GM19043 (cell line): ENCODE results near the gene LMBRD1.
"Not testable (repeated sequence)": the region's sequence is repeated elsewhere in the genome, so short reads cannot be mapped to it uniquely, and the experiment has no call there.

ENCODE experiments used
- ATAC-seq: cut with Tn5 transposase; IDR thresholded peaks from one replicate; pipeline ENCODE4 v1.9.1; 2021; ENCODE audit warnings: low read depth; ENCODE audit not compliant: unreplicated experiment

The LMBRD1 gene

DNA sequence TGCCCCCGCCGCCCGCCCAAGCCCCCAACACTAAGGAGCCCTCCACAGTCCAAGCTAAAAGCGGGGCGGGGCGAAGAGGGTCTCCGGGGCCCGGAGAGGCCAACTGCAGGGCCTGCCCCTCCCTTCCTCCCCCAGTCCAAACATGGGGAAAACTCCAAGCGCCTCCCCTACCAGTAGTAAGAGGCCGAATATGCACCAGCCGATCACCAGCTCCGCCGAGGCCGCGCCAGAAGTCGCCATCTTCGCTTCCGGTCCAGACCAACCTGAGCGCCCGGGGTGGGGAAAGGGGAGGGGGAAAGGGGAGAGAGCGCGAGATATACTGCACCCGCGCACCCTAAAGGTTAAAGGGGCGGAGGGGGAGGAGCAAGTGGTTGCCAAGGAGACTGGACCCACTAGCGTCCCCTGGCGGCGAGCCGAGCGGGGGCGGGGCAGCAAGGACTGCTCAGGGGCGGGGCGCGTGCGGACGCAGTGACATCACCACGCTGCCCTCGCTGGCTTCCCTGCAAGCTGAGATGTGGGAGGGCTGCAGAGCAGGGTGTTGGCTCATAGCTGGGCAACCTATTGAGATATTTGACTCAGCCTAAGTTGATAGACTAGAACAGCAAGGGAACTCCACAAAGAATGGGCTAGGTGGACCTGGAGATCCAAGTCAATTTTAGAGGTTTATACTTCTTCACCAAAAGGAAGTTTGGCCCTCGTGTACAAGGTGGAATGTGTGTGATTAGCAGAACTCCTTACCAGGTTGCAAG is at the start of gene LMBRD1:
LMBRD1 (minus strand) TSS at position 369 of the 749 bp plus-strand sequence; CDS start at position 240, 129 bp downstream.
- peak; percentile 88 for ATAC-seq

DNA sequence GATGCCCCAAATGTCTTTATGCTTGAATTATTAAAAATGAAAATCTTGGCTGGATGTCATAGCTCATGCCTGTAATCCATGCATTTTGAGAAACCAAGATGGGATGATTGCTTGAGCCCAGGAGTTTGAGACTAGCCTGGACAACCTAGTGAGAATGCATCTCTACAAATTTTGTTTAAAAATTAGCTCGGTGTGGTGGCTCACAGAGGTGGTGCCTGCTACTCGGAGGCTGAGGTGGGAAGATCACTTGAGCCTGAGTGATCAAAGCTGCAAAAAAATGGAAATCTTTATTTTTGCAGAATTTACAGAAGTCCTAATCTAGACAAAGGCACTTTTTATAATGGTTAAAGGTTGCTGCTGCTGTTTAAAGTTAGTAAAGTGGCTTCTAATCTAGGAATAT is 49.5 kb upstream of the LMBRD1 start:
- no peak for ATAC-seq

DNA sequence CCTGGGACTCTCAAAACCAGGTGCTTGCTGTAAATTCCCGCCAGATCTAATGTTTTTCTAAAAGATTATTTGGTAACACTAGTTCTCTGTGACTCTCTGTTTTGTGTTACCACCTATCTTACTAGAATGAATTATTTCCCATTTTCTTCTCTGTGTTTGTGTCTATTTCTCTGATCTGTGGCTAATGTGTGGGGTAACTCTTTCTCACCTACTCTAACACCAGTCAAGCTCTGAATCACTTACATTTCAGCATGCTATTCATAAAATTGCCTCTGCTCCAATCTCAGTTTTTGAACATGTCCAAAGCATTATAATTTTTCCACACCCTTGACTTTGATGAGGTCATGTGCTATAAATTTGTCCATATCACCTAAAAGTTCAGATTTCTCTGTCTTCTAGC is 46.4 kb upstream of the LMBRD1 start:
- ATAC-seq: no peak

DNA sequence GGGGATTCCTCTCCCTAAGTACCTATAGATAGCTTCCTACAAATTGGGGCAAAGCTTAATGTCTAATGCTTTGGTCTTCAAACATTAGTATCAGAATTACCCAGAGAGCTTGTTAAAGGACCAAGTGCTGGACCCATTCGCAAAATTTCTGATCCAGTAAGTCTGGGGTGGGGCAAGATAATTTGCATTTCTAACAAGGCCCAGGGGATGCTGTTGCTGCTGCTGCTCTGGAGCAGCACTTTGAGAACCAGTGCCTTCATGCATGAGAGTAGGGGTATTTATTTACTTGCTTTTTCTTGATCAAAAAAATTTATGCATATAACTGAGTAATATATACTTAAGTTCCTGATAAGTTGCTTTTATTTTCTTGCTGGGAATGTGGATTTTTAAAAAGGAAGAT is 45.1 kb upstream of the LMBRD1 start:
- ATAC-seq: no peak

DNA sequence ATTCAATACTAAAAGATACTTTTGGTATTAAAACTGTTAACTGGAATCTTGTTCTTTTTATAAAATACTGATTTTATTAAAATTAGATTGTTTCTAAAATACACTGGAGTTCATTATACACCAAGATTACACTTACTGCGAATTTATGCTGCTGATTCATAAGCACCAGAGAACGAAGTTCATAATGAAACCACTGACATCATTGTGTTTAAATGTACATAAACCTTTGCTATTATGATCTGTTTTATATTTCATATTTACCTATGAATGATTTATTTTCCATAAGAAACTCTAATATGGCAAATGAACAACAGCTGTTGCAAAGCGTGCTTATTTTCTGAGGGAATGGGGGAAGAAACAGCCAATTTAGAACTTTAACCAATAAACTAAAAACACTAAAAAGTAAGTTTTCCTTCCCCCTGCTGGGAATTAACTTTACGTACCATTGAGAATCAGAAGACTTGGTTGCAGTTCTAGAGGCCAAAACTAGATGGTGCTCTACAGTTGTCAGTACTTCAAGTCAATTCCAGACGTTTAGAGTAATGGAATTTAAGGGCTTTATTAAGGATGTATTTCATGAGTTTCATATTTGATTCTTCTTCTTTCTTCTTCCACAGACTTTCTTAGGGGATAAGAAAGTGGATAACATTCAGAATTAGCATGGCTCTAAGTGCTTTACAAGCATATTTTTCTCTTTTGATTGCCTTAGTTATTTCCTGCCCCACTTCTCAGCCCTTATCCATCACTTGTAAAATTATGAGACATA is 38.8 kb upstream of the LMBRD1 start:
- peak; percentile 81 for ATAC-seq

DNA sequence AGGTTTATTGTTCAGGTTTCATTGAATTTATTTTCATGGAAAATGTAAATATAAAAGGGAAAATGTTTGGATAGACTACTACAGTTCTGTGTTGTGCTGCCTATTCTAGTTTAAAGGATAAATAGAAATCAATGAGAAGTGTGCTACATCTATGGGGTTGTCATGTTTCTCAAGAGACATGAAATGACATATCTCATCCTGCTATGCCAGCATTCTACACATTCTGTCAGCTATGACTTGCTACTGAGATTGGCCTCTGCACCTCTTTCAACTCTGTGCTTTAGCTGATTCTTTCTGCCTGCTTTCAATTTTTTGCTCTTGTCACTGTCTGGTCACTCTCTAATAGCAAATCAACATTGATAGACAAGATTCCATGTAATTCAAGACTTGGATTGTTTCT is 35.7 kb upstream of the LMBRD1 start:
- ATAC-seq: no peak

DNA sequence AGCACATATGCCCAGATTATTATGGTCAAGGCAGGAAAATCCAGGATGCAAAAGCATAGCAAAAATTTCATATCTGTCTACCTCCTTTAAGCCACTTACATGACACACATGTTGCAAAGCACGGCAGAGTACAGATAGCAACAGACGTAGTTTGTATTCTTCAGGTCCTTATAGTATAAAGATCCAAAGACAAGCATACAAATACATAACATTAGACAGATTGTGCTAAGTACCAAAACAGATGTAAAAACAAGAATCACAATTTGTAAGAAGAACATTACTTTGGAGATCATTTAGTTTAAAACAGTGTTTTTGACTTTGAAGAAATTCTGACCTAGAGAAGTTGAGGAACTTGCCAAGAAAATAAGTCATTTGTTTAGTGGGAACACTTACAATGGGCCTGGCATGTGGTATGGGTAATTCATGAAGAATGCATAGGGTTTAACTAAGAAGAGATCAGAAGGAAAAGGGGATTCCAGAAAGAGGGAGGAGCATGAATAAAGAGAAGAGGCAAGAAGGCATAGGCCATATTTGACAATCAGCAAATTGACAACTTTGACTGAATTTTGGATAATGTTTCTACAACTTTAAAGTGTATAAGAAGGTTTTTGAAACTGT is 30.6 kb upstream of the LMBRD1 start:
- no peak for ATAC-seq

DNA sequence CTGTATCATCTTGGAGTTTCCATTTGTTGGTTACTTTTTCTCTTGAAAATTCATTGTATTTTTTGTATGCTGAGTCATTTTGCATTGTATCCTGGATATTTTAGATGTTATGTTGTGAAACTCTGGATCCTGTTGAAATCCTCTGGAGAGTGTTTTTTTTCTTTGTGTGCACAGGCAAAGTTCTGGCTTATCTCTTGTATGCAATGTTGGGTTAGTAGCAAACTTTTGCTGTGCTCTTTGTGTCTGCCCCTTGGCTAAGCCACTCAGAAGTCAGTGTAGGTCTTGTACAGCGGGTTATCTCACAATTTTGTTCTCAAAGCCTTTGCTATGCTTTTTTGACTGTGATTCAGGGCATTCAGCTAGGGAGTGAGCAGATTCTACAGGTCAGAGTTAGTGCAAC is 29.1 kb upstream of the LMBRD1 start:
- ATAC-seq: no peak

DNA sequence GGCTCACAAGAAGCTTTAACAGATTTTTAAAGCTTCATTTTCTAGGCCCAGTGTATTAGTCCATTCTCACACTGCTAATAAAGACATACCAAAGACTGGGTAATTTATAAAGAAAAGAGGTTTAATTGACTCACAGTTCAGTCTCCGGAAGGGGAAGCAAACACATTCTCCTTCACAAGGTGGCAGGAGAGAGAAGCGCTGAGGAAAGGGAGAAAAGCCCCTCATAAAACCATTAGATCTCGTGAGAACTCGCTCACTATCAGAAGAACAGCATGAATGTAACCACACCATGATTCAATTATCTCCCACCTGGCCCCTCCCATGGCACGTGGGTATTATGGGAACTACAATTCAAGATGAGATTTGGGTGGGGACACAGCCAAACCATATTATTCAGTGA is 27.5 kb upstream of the LMBRD1 start:
- ATAC-seq: not testable (repeated sequence)

DNA sequence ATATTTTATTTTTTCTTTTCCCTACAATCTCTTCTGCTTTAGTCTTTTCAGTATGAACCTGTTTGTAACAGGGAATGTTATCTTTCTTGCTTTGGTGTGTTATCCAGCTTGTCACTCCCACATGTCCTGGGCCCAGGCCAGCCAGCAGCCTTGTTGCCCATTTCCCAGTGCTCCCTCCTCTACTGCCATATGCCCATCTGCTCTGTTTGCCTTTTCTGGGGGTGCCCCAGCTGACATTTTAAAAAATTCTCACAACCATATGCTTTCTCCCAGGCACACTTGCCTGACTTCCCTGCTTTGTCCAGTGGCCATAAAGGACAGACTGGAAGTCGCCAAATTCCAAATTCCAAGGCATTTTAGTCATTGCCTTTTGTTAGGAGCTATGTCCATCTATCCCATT is 23.6 kb upstream of the LMBRD1 start:
- ATAC-seq: no peak

DNA sequence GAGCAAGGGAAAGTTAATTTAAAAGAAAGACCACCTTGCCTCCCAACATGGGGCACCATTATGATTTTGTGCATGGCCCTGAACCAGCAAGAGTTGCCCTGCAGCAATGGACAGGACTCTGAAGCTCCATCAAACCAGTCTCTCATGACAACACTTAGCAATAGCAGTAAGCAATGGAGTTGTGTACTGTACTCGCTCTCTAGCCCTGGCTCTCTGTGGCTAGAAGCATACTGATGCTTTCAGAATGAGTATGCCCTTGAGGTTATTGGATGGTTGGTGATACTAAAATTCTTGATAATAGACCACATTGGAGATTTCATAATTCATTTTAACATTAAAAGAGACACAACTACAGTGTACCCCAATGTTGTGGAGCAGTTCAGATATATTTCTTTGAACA is 23.2 kb upstream of the LMBRD1 start:
- no peak for ATAC-seq

DNA sequence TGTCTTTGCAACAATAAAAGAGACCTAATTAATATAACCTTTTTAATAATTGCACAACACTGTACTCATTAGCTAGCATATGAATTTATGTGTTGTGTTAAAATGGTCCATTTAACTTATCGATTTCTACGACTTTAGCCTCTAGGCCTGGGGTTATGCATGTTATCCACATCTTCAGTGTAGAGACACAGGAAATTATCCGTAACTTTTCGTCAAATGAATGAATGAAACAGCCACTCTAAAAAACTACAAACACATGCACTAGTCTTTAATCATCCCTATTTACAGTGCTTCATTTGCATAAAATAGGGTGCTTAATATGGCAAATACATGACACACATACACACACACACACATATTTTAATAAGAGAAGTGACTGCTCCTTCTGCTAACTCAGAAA is 22.3 kb upstream of the LMBRD1 start:
- ATAC-seq: no peak

DNA sequence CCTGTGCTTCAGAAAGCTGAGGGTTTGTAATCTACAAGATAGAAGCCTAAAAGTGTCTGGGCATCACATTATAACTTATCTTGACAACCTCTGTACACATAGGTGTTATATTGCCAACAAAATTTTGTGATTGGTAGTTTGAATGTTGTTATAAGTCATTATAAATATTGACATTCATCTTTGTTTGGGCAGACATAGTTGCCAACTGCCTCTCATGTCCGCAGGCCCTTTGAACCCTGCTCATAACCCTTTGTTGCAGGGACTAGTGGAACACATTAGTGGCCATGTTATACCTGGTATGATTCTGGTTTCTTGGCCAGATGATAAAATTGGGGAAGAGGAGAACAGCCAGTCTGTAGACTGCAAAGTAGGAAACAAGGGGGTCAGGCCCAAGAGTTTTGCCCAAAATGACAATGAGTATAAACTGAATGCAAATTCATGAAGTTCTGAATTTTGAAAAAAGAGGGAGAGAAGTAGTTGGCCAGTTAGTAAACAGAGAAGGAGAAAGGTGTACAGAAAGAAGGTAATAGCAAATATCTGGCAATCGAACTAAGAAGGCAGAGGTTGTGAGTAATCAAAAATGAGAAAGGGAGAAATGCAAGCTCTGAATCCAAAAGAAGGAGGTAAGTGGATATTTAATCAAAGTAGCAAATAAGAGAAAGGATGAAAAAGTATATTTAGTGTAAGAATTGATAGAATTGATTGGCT is 21.6 kb upstream of the LMBRD1 start:
- no peak for ATAC-seq

DNA sequence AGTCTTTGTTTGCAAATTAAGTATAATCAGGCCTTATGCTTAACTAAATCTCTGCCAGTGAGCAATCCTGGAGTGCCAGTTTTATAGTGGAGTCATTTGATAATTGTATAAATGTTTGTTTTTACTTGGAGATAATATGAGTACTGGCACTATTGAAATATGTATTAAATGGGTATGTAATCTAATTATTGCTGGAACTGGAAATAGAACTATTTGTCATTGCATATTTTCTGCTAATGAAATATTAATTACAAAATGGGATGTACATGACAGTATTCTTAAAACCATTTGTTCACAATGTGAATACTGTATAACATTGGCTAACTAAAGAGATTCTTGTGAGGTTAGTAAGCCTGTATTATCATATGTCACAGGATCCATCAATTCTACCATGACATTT is 20.5 kb upstream of the LMBRD1 start:
- no peak for ATAC-seq

DNA sequence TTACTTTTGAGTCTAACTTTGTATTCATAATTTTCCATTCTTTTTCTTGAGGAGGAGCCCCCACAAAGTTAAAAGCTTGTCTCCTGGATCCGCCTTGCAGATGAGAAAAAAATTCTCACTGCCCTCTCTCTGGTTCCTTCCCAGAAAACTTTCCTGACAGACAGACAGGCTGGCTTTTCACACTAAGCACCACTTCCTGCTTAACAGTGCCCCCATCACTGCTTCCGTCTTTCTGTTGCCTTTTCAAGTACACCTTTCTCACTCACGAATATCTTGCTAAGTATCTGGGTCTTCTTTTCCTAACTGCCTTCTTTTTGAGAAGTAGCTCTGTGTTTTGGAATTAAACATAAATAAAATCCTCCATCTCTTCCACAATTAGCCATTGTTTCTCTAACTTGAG is 19.8 kb upstream of the LMBRD1 start:
- no peak for ATAC-seq

DNA sequence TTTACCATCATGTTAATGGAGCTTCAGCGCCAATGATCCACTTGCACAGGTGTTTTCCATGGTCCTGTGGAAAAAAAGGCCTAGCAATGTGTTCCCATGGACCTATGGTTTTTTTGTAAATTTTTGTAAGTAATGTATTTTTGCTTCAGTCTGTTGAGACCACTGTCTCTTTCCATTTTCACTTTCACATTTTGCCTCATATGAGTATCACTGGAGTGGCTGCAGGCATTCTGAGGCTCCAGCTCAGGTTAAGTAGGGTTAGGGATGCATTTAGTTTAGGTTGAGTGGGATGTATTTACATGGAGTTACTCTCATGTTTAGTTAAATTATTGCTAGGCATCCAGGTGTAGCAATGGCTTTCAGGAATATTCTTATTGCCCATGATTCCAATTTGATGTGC is 19.2 kb upstream of the LMBRD1 start:
- ATAC-seq: peak; percentile 66

DNA sequence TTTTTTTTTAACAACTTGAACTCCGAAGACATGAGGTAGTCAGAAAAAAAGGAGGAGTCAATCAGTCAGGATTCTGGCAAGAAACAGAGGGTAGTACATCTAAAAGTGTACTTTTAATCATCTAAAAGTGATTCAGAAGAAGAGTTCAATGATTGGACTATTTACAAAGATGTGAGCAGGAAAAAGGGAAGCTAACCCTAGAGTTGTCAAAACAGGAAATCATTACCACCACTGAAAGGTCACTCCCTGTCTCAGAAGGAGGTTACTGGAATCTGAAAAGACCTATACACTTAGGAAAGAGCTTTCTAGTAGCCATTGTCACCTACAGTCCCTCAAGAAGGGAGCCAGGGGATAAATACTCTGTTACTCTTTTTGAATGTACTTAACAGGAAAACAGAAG is 16.7 kb upstream of the LMBRD1 start:
- ATAC-seq: peak; percentile 37

DNA sequence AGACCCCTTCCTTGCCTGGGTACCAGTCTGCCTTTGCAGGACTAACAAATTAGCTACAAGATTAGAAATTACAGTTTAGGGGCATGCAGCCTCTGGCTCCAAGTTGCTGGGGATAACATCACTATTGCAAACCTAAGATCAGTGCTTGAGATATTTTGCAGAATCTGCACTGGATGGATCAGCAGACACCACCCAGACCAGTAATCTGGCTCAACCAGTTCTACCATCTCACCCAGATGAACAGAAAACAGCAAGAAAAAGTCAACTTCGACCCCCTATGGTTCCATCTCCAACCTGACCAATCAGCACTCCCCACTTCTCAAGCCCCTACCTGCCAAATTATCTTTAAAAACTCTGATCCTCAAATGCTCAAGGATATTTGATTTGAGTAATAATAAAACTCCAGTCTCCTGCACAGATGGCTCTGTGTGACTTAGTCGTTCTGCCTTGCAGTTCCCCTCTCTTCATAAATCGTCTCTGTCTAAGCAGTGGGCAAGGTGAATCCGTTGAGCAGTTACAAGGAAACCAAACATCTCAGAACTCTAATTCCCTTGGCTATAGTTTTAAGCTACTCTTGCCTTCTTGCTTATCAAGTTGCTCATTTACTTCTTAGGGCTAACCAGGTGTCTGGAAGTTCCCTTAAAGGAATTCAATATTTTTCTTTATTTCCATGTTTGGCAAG is 16.1 kb upstream of the LMBRD1 start:
- no peak for ATAC-seq

DNA sequence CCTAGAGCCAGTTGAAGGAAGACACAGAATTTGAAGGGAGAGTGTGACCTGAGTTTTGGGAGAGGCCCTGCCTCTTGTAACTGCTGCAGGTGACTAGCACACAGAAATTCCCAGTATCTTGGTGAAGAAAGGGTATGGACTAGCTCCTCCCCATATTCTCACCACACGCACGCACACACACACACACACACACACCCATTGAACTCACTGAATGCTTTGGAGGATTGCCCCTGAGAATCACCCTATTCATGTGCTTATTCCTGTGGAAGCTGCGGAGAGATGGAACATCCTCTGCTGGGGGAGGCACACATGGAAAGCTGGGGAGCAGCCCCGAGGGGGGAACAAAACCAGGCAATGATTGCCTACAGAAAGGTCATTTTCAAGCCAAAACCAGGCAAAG is 6.2 kb upstream of the LMBRD1 start:
- no peak for ATAC-seq

DNA sequence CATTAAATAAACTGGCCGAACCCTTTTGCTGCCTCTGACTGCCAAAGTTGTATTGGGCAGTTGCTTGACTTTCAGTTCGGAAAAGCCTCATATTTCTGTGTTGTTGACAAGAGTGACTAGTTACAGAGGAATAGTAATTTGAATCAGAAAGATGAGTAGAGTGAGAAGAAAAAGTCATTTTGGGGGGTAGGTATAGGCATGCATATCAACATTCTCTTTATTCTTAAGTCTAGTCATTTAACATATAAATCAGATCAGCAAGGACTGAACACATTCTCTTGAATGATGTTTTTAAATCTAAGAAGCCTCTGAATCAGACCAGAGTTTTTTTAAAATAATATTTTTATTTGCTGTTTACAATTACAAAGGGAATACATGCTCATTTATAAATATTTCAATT is 4.9 kb upstream of the LMBRD1 start:
- ATAC-seq: no peak

DNA sequence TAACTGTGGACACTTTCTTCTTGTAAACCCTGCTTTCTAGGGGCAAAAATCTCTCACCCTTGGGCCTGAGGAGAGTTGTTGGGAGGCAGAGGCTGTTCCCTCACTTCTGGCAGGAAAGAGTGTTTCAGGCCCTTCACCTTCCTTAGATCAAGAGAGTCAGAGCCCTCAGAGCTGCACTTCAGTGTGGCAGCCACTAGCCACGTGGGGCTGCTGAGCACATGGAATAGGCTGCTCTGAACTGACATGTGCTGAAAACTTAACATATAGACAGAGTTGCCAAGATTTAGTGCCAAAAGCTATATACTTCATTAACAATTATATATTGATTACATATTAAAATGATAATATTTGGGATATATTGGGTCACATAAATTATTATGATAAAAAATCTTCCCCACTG is 4.4 kb upstream of the LMBRD1 start:
- no peak for ATAC-seq
